Endothelial cell of umbilical vein (primary cell): Measurements from ENCODE around the gene HFE. TPM values are rescaled to one million over a fixed set of nuclear protein-coding genes. Genes with fewer than 3 reads are reported as not detected.

Experiments
- BruUV-seq: library from RNA; stranded (reverse); fragments of 400-500 nt; replicated peaks from 2 replicates; lab custom pipeline; 2021; lab: Mats Ljungman, UMichigan
- CTCF ChIA-PET: fragments of 300-600, 350-600 bp; sonication (Branson Sonifier 250); formaldehyde crosslinking; loops from one replicate; lab custom pipeline; 2021; ENCODE audit warnings: antibody characterized with exemption, inconsistent platforms; lab: Charles Lee
- POLR2A ChIA-PET: fragments of 300-600, 350-600 bp; sonication (Branson Sonifier 250); formaldehyde crosslinking; loops from one replicate; lab custom pipeline; 2021; ENCODE audit warnings: antibody characterized with exemption, inconsistent platforms; lab: Charles Lee
- DNase-seq: peaks from one replicate; pipeline ENCODE4 v3.0.0-alpha.2; 2011; ENCODE audit warnings: low read depth, low spot score
- FAIRE-seq: peaks from 2 replicates; lab custom pipeline; 2011; peaks lifted over from hg19 to GRCh38; lab: Jason Lieb, UNC
- H2AFZ ChIP-seq: 2 replicates; pipeline ENCODE4 v1.6.0; 2012; ENCODE audit warnings: low read depth, low read length, control low read depth, inconsistent platforms
- H3K27ac ChIP-seq: 2 replicates; pipeline ENCODE4 v1.5.1; 2011; ENCODE audit warnings: low read depth, mild to moderate bottlenecking, control low read depth, low read length, moderate library complexity; ENCODE audit not compliant: insufficient read depth
- H3K27me3 ChIP-seq, 2 experiments: 2 replicates each; pipeline versions ENCODE4 v1.6.0 to v1.6.1; 2011; ENCODE audit warnings: low read length in 2 of 2, mixed read lengths in 1 of 2; ENCODE audit not compliant: control insufficient read depth in 2 of 2, insufficient read depth in 2 of 2
- H3K36me3 ChIP-seq, 2 experiments: 2 replicates in 1 of 2; 3 replicates in 1 of 2; pipeline ENCODE4 v1.5.1; 2011; ENCODE audit warnings: low read length in 2 of 2, mild to moderate bottlenecking in 1 of 2, moderate library complexity in 1 of 2; ENCODE audit not compliant: control insufficient read depth in 2 of 2, insufficient read depth in 2 of 2; ENCODE audit errors: extremely low read depth in 1 of 2
- H3K4me1 ChIP-seq: 3 replicates; pipeline ENCODE4 v1.5.1; 2011; ENCODE audit warnings: mild to moderate bottlenecking, low read length; ENCODE audit not compliant: control insufficient read depth, insufficient read depth; ENCODE audit errors: extremely low read depth
- H3K4me2 ChIP-seq: 2 replicates; pipeline ENCODE4 v1.6.1; 2011; ENCODE audit warnings: low read length, control low read depth, mixed read lengths; ENCODE audit not compliant: insufficient read depth
- H3K4me3 ChIP-seq, 3 experiments: fragments of 200-600 bp in 1 of 3; sonication (generic), shearing (Covaris generic) in 1 of 3; replicated peaks in 1 of 3; 2 replicates each; pipeline ENCODE4 v1.5.1; 2011 to 2016; ENCODE audit warnings: control low read depth in 3 of 3, low read length in 3 of 3, mild to moderate bottlenecking in 2 of 3, inconsistent platforms in 1 of 3, low read depth in 1 of 3, moderate library complexity in 1 of 3; ENCODE audit not compliant: insufficient read depth in 1 of 3
- H3K79me2 ChIP-seq: 2 replicates; pipeline ENCODE4 v1.6.0; 2012; ENCODE audit warnings: low read length, inconsistent platforms; ENCODE audit not compliant: control insufficient read depth, insufficient read depth
- H3K9ac ChIP-seq: replicated peaks from 2 replicates; pipeline ENCODE3; 2011; ENCODE audit warnings: low read length, control low read depth; ENCODE audit not compliant: insufficient read depth; ENCODE audit errors: extremely low read depth
- H3K9me1 ChIP-seq: replicated peaks from 3 replicates; pipeline ENCODE4 v1.6.0; 2011; ENCODE audit warnings: mild to moderate bottlenecking, low read length; ENCODE audit not compliant: control insufficient read depth, insufficient read depth; ENCODE audit errors: extremely low read depth
- H3K9me3 ChIP-seq: replicated peaks from 2 replicates; pipeline ENCODE4 v1.5.1; 2012; ENCODE audit warnings: low read length, inconsistent platforms; ENCODE audit not compliant: control insufficient read depth, insufficient read depth
- H4K20me1 ChIP-seq: replicated peaks from 2 replicates; pipeline ENCODE3; 2011; ENCODE audit warnings: mild to moderate bottlenecking, low read length; ENCODE audit not compliant: control insufficient read depth, insufficient read depth; ENCODE audit errors: extremely low read depth
- FOS ChIP-seq: IDR thresholded peaks from 2 replicates; pipeline ENCODE4 v1.6.1; 2011; ENCODE audit warnings: mild to moderate bottlenecking, low read length, moderate library complexity, borderline replicate concordance; ENCODE audit not compliant: insufficient read depth
- JUN ChIP-seq: IDR thresholded peaks from 2 replicates; pipeline ENCODE4 v1.6.1; 2011; ENCODE audit warnings: borderline replicate concordance, low read depth; ENCODE audit not compliant: insufficient read length, insufficient read depth
- POLR2A ChIP-seq: IDR thresholded peaks from 2 replicates; pipeline ENCODE4 v1.6.1; 2012; ENCODE audit warnings: low read depth, mild to moderate bottlenecking, control low read depth, low read length
- dilution Hi-C: fragments of 300-500 bp; cut with MboI; formaldehyde crosslinking; loops from one replicate; pipeline ENCODE4 v1.15.0; 2019; ENCODE audit warnings: low sequenced_read_pairs; ENCODE audit not compliant: extremely low pct_ligation_motif_present
- intact Hi-C: fragments of 100-400 bp; cut with micrococcal nuclease; formaldehyde crosslinking; loops from one replicate; pipeline ENCODE4 v1.10.0; 2022
- polyA plus RNA-seq, 4 experiments: library from polyadenylated mRNA; depleted of rRNA in 3 of 4; stranded (reverse) in 3 of 4; unstranded in 1 of 4; fragments of >200 nt; gene quantifications; 2 replicates each; pipeline versions ENCODE4 v1.2.1 to v1.2.3, GENCODE V29; 2011 to 2012; ENCODE audit warnings: missing spikeins in 1 of 4
- total RNA-seq: library from RNA; stranded (reverse); gene quantifications from 2 replicates; pipeline ENCODE4 v1.2.3, GENCODE V29; 2021
- TF ChIP-seq, protein P1 (sequence below), 2 donors: IDR thresholded peaks; 1 replicate in 1 of 2; 2 replicates in 1 of 2; pipeline ENCODE4 v1.5.1; 2011; ENCODE audit warnings: low read length in 2 of 2, mild to moderate bottlenecking in 2 of 2, moderate library complexity in 2 of 2, control low read depth in 1 of 2, inconsistent platforms in 1 of 2, low read depth in 1 of 2; ENCODE audit not compliant: insufficient read depth in 1 of 2; ENCODE audit errors: extremely low read depth in 1 of 2
- TF ChIP-seq, protein P2 (sequence below): IDR thresholded peaks from 2 replicates; pipeline ENCODE4 v1.6.1; 2011; ENCODE audit not compliant: insufficient read depth, insufficient read length

The HFE gene
- total and polyA plus RNA-seq, 2 donors (not counting 3 experiments of a cell fraction or from before 2014, with no cell fraction given) = 6.3 to 8.1 TPM

DNA sequence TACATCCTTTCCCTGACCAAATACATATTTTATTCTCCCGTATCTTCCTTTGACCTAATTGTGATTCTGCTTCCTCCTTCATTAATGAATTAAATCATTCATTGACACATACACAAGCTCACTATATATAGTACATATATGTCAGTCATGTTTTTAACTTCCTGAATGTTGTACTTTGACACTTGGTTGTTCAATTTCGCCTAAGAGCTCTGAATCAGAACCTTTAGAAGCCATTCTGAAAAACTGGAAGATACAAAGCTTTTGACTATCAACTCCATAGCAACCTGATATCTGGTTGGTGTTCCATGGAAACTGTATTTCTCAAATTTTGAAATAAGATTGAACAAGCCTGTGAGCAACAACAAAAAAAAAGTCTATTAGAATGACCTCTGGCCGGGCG lies 27.3 kb upstream of the HFE start:
- H3K27me3 ChIP-seq = peaks cover 7 to 13% of the 10 kb centered on the region in 2 experiments
- FAIRE-seq (no peak), DNase-seq (no peak)
- no peak overlapping the region for H3K9ac ChIP-seq
- H2AFZ ChIP-seq = no peak overlapping the region
- H3K79me2 ChIP-seq = no peaks in the 10 kb centered on the region
- dilution Hi-C loops = no loop called here
- H3K36me3 ChIP-seq = no peaks in the 10 kb centered on the region
- TF ChIP-seq JUN (no peak), FOS (no peak), POLR2A (no peak)
- TF ChIP-seq, protein P1, sequence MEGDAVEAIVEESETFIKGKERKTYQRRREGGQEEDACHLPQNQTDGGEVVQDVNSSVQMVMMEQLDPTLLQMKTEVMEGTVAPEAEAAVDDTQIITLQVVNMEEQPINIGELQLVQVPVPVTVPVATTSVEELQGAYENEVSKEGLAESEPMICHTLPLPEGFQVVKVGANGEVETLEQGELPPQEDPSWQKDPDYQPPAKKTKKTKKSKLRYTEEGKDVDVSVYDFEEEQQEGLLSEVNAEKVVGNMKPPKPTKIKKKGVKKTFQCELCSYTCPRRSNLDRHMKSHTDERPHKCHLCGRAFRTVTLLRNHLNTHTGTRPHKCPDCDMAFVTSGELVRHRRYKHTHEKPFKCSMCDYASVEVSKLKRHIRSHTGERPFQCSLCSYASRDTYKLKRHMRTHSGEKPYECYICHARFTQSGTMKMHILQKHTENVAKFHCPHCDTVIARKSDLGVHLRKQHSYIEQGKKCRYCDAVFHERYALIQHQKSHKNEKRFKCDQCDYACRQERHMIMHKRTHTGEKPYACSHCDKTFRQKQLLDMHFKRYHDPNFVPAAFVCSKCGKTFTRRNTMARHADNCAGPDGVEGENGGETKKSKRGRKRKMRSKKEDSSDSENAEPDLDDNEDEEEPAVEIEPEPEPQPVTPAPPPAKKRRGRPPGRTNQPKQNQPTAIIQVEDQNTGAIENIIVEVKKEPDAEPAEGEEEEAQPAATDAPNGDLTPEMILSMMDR (IDR thresholded peaks at IDR 0.05; ENCODE audit: extremely low read depth in 1 of 2, insufficient read depth in 1 of 2, low read depth in 1 of 2, low read length in 2 of 2) = no peak
- TF ChIP-seq, protein P2, sequence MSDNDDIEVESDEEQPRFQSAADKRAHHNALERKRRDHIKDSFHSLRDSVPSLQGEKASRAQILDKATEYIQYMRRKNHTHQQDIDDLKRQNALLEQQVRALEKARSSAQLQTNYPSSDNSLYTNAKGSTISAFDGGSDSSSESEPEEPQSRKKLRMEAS = no peak
- H3K4me1 ChIP-seq = peaks cover 5% of the 10 kb centered on the region
- no peak overlapping the region for H3K4me3 ChIP-seq
- no TSS peak for BruUV-seq
- intact Hi-C loops = no loop called here
- H4K20me1 ChIP-seq = no peaks in the 10 kb centered on the region
- H3K4me2 ChIP-seq = no peak overlapping the region
- H3K9me3 ChIP-seq = no peaks in the 10 kb centered on the region
- no peaks in the 10 kb centered on the region for H3K9me1 ChIP-seq
- POLR2A ChIA-PET = no interaction called here
- CTCF ChIA-PET = interaction anchor here (1.0 to 11.8 kb wide), 4 partner anchors 11 to 36 kb away, joined by 3 to 202 read pairs (median 3); a partner anchor contains a TSS
- no peak overlapping the region for H3K27ac ChIP-seq
